GM19397 (cell line): ENCODE data around the gene AMACR.
"Not testable (repeated sequence)": the region's sequence is repeated elsewhere in the genome, so short reads cannot be mapped to it uniquely, and the experiment has no call there.

Experiments used
- ATAC-seq: cut with Tn5 transposase; IDR thresholded peaks from one replicate; pipeline ENCODE4 v1.9.1; 2021; ENCODE audit warnings: mild to moderate bottlenecking, moderate library complexity; ENCODE audit not compliant: unreplicated experiment

The AMACR gene

GRCh38 chr5:33975852-33976251 is 32.0 kb downstream of the AMACR start:
- no peak for ATAC-seq

GRCh38 chr5:33973271-33973670 is 34.6 kb downstream of the AMACR start:
- no peak for ATAC-seq

GRCh38 chr5:33969572-33970452 is 38.0 kb downstream of the AMACR start:
- ATAC-seq, result peak; percentile 70

- ATAC-seq, result no peak
These were observed 39.4 kb downstream of the AMACR start for GRCh38 chr5:33968211-33969005.

GRCh38 chr5:33966805-33967204 is 41.0 kb downstream of the AMACR start:
- ATAC-seq, result no peak

GRCh38 chr5:33964132-33964700 is 43.6 kb downstream of the AMACR start:
- no peak for ATAC-seq

- ATAC-seq, result no peak
These were observed 49.7 kb downstream of the AMACR start for GRCh38 chr5:33958176-33958575.

GRCh38 chr5:33957577-33958150 is 50.2 kb downstream of the AMACR start:
- ATAC-seq, result no peak

GRCh38 chr5:33952175-33952574 is 55.7 kb downstream of the AMACR start:
- ATAC-seq, result not testable (repeated sequence)

- no peak for ATAC-seq
These were observed 63.2 kb downstream of the AMACR start for GRCh38 chr5:33944543-33945132.

- ATAC-seq, result no peak
These were observed 66.8 kb downstream of the AMACR start for GRCh38 chr5:33941090-33941489.

- no peak for ATAC-seq
These were observed 68.1 kb downstream of the AMACR start for GRCh38 chr5:33939556-33940262.

GRCh38 chr5:33938881-33939280 is 69.0 kb downstream of the AMACR start:
- no peak for ATAC-seq

GRCh38 chr5:33938507-33938796 is 69.4 kb downstream of the AMACR start:
- no peak for ATAC-seq

- ATAC-seq, result no peak
These were observed 69.9 kb downstream of the AMACR start for GRCh38 chr5:33937707-33938506.

- no peak for ATAC-seq
These were observed 70.7 kb downstream of the AMACR start for GRCh38 chr5:33937017-33937706.

GRCh38 chr5:33936381-33937016 is 71.4 kb downstream of the AMACR start, which contains the start of gene RXFP3:
Gene RXFP3, plus strand, starts transcription at chr5:33936386. Its CDS starts 355 bp downstream, at chr5:33936741.
- ATAC-seq, result no peak
